ENCODE data around the gene PIGH.

DNA sequence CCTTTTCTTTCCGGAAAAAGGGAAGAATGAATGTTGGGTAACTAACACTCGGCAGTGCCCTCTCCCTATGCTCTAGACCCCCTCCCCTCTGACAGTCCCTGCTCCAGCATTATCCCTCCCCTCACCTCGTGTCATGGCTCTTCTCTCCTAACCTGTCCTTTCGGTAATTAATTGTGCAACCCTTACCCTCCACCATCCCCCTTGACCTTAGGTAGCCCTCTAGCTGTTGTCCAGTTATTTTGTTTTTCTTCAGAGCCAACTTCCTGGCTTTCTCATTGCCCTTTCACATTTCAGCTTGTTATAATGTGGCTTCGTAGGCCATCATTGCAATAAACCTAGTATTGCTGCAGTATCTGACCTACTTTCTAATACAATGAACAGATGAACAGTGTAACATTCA, 30.9 kb upstream of the PIGH start:
- no peak for TF ChIP-seq EZH2 (IDR thresholded peaks at IDR 0.05; ENCODE audit: borderline replicate concordance)
- TF ChIP-seq, protein P1, sequence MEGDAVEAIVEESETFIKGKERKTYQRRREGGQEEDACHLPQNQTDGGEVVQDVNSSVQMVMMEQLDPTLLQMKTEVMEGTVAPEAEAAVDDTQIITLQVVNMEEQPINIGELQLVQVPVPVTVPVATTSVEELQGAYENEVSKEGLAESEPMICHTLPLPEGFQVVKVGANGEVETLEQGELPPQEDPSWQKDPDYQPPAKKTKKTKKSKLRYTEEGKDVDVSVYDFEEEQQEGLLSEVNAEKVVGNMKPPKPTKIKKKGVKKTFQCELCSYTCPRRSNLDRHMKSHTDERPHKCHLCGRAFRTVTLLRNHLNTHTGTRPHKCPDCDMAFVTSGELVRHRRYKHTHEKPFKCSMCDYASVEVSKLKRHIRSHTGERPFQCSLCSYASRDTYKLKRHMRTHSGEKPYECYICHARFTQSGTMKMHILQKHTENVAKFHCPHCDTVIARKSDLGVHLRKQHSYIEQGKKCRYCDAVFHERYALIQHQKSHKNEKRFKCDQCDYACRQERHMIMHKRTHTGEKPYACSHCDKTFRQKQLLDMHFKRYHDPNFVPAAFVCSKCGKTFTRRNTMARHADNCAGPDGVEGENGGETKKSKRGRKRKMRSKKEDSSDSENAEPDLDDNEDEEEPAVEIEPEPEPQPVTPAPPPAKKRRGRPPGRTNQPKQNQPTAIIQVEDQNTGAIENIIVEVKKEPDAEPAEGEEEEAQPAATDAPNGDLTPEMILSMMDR (IDR thresholded peaks at IDR 0.05; ENCODE audit: poor library complexity) = no peak

Measured in hepatocyte (in vitro differentiated cells).